Mesodermal cell (in vitro differentiated cells): ENCODE results near the gene BATF3.

Experiments used
- H3K27ac ChIP-seq: 2 replicates; pipeline ENCODE4 v1.7.0; 2013; ENCODE audit warnings: mild to moderate bottlenecking, low read depth, low read length, moderate library complexity; ENCODE audit not compliant: severe bottlenecking
- H3K36me3 ChIP-seq: 2 replicates; pipeline ENCODE4 v1.7.1; 2013; ENCODE audit warnings: mild to moderate bottlenecking, low read length, moderate library complexity; ENCODE audit not compliant: control insufficient read depth, insufficient read depth
- H3K4me1 ChIP-seq: one replicate; pipeline ENCODE4 v1.7.1; 2013; ENCODE audit warnings: mild to moderate bottlenecking, low read length; ENCODE audit not compliant: insufficient read depth, control insufficient read depth, poor library complexity, severe bottlenecking
- H3K4me3 ChIP-seq: 2 replicates; pipeline ENCODE4 v1.7.0; 2013; ENCODE audit warnings: low read length, control low read depth, mild to moderate bottlenecking; ENCODE audit not compliant: insufficient read depth, poor library complexity, severe bottlenecking; ENCODE audit errors: extremely low read depth
- H3K9me3 ChIP-seq: 2 replicates; pipeline ENCODE4 v1.7.1; 2013; ENCODE audit warnings: mild to moderate bottlenecking, low read length, moderate library complexity; ENCODE audit not compliant: control insufficient read depth
- WGBS, 2 experiments: methylation state at CpG; one replicate each; pipeline ENCODE4 v1.1.5; 2013; ENCODE audit warnings: missing lambda C conversion rate in 2 of 2; ENCODE audit not compliant: insufficient coverage in 2 of 2; 5-methylcytosine and 5-hydroxymethylcytosine counted together

BATF3 gene

DNA sequence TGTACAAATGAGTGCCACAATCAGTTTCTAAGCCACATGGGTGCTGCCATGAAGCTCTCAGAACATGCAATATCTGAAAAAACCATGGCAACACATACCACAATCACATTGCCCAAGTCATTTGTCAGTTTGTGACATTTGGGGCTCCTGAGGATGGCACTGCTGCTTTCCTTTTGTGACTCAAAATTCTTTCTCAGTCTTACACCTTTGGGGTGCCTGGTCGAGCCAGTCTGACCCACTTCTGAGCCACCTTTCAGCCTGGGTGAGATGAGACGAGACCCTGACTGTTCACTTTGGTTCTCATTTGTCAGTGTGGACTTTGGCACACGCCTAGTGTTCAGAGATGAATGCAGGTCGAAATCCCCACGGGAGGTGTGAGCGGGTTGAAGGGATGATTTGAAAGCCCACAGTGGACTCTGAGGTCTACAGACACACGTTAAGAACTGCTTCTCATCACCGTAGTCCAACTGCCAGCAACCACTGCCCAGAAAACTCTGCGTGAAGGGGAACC is 8.0 kb downstream of the BATF3 start:
- Histone ChIP-seq H3K4me1 (no peaks in the 10 kb centered on the region), H3K4me3 (no peak overlapping the region), H3K9me3 (no peaks in the 10 kb centered on the region), H3K27ac (no peak overlapping the region), H3K36me3 (no peaks in the 10 kb centered on the region)
- 85 to 93% methylated on average over 8 of the region's 9 CpGs for WGBS, 2 experiments

- no peak overlapping the region for H3K4me3 ChIP-seq
- no peak overlapping the region for H3K27ac ChIP-seq
- WGBS, 2 experiments, result 94% methylated on average over 3 of the region's 4 CpGs
- no peaks in the 10 kb centered on the region for H3K4me1 ChIP-seq
- H3K9me3 ChIP-seq, result no peaks in the 10 kb centered on the region
- no peaks in the 10 kb centered on the region for H3K36me3 ChIP-seq
Observed at GRCh38 chr1:212690816-212691403, 8.7 kb downstream of the BATF3 start.

GRCh38 chr1:212689758-212690529 is 9.7 kb downstream of the BATF3 start:
- Histone ChIP-seq H3K27ac (no peak overlapping the region), H3K4me1 (no peaks in the 10 kb centered on the region), H3K36me3 (no peaks in the 10 kb centered on the region), H3K9me3 (no peaks in the 10 kb centered on the region), H3K4me3 (no peak overlapping the region)
- 72 to 75% methylated on average over 7 to 9 of the region's 12 CpGs for WGBS, 2 experiments

GRCh38 chr1:212689196-212689725 is 10.4 kb downstream of the BATF3 start:
- H3K4me3 ChIP-seq, result no peak overlapping the region
- WGBS, 2 experiments, result 63 to 87% methylated on average over 2 of the region's 5 CpGs
- no peaks in the 10 kb centered on the region for H3K36me3 ChIP-seq
- H3K27ac ChIP-seq, result no peak overlapping the region
- no peaks in the 10 kb centered on the region for H3K4me1 ChIP-seq
- H3K9me3 ChIP-seq, result no peaks in the 10 kb centered on the region

- 86 to 94% methylated on average over 3 of the region's 7 CpGs for WGBS, 2 experiments
- Histone ChIP-seq H3K27ac (no peak overlapping the region), H3K4me1 (no peaks in the 10 kb centered on the region), H3K36me3 (no peaks in the 10 kb centered on the region), H3K4me3 (no peak overlapping the region), H3K9me3 (no peaks in the 10 kb centered on the region)
Observed at GRCh38 chr1:212688341-212689047, 11.1 kb downstream of the BATF3 start.

- Histone ChIP-seq H3K4me1 (no peaks in the 10 kb centered on the region), H3K36me3 (no peaks in the 10 kb centered on the region), H3K4me3 (no peak overlapping the region), H3K9me3 (no peaks in the 10 kb centered on the region), H3K27ac (no peak overlapping the region)
- WGBS, 2 experiments, result 91 to 100% methylated on average over 1 to 2 of the region's 2 CpGs
Observed at GRCh38 chr1:212687811-212688210, 11.8 kb downstream of the BATF3 start.

DNA sequence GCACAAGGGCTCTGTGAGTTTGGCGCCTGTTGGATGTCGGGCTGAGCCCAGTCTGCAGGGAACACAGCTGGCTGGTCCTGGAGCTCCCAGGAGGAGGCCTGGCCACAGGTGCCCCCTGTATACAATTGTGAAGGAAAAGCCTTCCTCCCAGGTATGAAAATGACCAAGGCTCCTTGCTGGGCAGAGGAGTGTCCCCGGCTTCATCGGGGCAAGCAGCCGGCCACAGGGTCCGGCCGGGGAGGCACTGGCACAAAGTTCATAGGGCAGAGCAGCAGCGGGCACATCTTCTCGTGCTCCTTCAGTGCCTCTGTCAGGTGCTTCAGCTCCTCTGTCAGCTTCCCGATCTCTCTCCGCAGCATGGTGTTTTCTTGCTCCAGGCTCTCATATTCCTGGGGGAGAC is 13.0 kb downstream of the BATF3 start:
- Histone ChIP-seq H3K4me3 (no peak overlapping the region), H3K27ac (no peak overlapping the region), H3K36me3 (no peaks in the 10 kb centered on the region), H3K9me3 (no peaks in the 10 kb centered on the region), H3K4me1 (no peaks in the 10 kb centered on the region)
- 94 to 99% methylated on average over 10 to 11 of the region's 11 CpGs for WGBS, 2 experiments

- WGBS, 2 experiments, result 81 to 96% methylated on average over 3 of the region's 3 CpGs
- Histone ChIP-seq H3K4me1 (no peaks in the 10 kb centered on the region), H3K9me3 (no peaks in the 10 kb centered on the region), H3K27ac (no peak overlapping the region), H3K36me3 (no peaks in the 10 kb centered on the region), H3K4me3 (no peak overlapping the region)
Observed at GRCh38 chr1:212686069-212686468, 13.6 kb downstream of the BATF3 start.

- Histone ChIP-seq H3K4me3 (no peak overlapping the region), H3K4me1 (no peaks in the 10 kb centered on the region), H3K9me3 (no peaks in the 10 kb centered on the region), H3K36me3 (no peaks in the 10 kb centered on the region), H3K27ac (no peak overlapping the region)
- 100% methylated on average over 1 of the region's 2 CpGs; no CpG with 5 or more reads in 1 of the 2 experiments for WGBS, 2 experiments
Observed at GRCh38 chr1:212685429-212685828, 14.2 kb downstream of the BATF3 start.

- Histone ChIP-seq H3K9me3 (no peaks in the 10 kb centered on the region), H3K4me1 (no peaks in the 10 kb centered on the region), H3K27ac (no peak overlapping the region), H3K4me3 (no peak overlapping the region), H3K36me3 (no peaks in the 10 kb centered on the region)
- 91 to 96% methylated on average over 9 of the region's 11 CpGs for WGBS, 2 experiments
Observed at GRCh38 chr1:212684521-212685090, 15.0 kb downstream of the BATF3 start.
